Activated CD4-positive, alpha-beta memory T cell treated with anti-CD3 and anti-CD28 coated beads for 36 hours (primary cell): ENCODE measurements around the gene ZBTB9. TPM values are rescaled to one million over a fixed set of nuclear protein-coding genes. Genes with fewer than 3 reads are reported as not detected.
A peak's percentile ranks its signal among the peaks of the same experiment; 100 is the strongest.

Experiments
- CTCF ChIA-PET: fragments of 350-600 bp; sonication (Branson Sonifier 250); formaldehyde crosslinking; loops from one replicate; lab custom pipeline; 2021; ENCODE audit warnings: antibody characterized with exemption, inconsistent platforms; lab: Charles Lee
- POLR2A ChIA-PET: fragments of 350-600 bp; sonication (Branson Sonifier 250); formaldehyde crosslinking; loops from one replicate; lab custom pipeline; 2021; ENCODE audit warnings: antibody characterized with exemption; lab: Charles Lee
- DNase-seq: peaks from one replicate; pipeline ENCODE4 v3.0.0-alpha.2; 2020
- H3K27ac Mint-ChIP-seq: one replicate; pipeline ENCODE4 v1.8.0; 2021; ENCODE audit warnings: mixed read lengths
- H3K27me3 Mint-ChIP-seq: one replicate; pipeline ENCODE4 v1.8.0; 2021; ENCODE audit warnings: mixed read lengths
- H3K36me3 Mint-ChIP-seq: one replicate; pipeline ENCODE4 v1.8.0; 2021; ENCODE audit warnings: mixed read lengths
- H3K4me1 Mint-ChIP-seq: one replicate; pipeline ENCODE4 v1.8.0; 2021; ENCODE audit warnings: low read depth, mixed read lengths
- H3K4me3 Mint-ChIP-seq: one replicate; pipeline ENCODE4 v1.8.0; 2021; ENCODE audit warnings: mild to moderate bottlenecking, mixed read lengths
- H3K9me3 Mint-ChIP-seq: one replicate; pipeline ENCODE4 v1.8.0; 2021; ENCODE audit warnings: mixed read lengths
- intact Hi-C: fragments of 100-400 bp; cut with micrococcal nuclease; formaldehyde crosslinking; loops from one replicate; pipeline ENCODE4 v1.15.1; 2023
- total RNA-seq, 2 experiments: library from RNA; stranded (reverse); gene quantifications; one replicate each; pipeline ENCODE4 v1.2.3, GENCODE V29; 2021

ZBTB9 gene
- total RNA-seq, 2 experiments from 2014 or later = 9.7 to 10.1 TPM

DNA sequence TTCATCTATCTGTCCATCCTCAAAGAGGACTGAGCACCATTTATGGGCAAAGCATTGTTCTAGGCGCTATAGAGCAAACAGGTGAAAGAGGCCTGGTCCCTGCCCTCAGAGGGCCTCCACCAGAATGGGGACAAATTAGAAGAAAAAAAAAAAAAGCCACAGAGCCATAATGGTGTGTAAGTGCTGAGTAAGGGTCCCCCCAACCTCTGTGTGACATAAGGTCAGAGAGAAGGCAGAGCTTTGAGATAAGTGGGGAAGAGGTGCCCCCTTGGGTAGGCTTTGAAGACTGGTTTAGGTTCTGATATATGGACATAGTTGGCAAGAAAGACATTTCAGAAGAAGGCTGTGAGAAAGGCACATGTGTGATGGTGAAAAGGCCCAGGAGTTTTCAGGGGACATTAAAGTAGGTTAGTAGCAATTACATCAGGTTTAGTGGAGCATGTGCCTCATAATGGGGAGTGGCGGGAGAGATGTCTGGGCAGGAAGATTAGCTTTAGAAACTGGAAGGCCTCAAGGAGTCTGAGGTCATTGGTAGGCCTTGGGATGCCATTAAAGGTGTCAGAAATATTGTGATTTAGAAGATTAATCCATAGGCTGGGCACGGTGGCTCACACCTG, 15.3 kb upstream of the ZBTB9 start:
- intact Hi-C loops = no loop called here
- no peak overlapping the region for H3K27ac Mint-ChIP-seq
- H3K4me3 Mint-ChIP-seq = no peak overlapping the region
- ChIA-PET CTCF (interaction anchor here (1.5 kb wide), 1 partner anchor 21 kb away, joined by 4 read pairs; the partner anchor contains the start of gene CUTA), POLR2A (no interaction called here)
- no peaks in the 10 kb centered on the region for H3K4me1 Mint-ChIP-seq
- H3K27me3 Mint-ChIP-seq = no peaks in the 10 kb centered on the region
- peaks cover 20% of the 10 kb centered on the region for H3K36me3 Mint-ChIP-seq
- no peaks in the 10 kb centered on the region for H3K9me3 Mint-ChIP-seq
- DNase-seq = no peak

GRCh38 chr6:33439956-33440648, 14.3 kb upstream of the ZBTB9 start:
- no peaks in the 10 kb centered on the region for H3K9me3 Mint-ChIP-seq
- ChIA-PET CTCF (interaction anchor here (1.5 kb wide), 1 partner anchor 22 kb away, joined by 4 read pairs; the partner anchor contains the start of gene CUTA), POLR2A (interaction anchor here (0.7 kb wide), 1 partner anchor 414 kb away, joined by 3 read pairs; no protein-coding TSS in a partner anchor)
- H3K27me3 Mint-ChIP-seq = no peaks in the 10 kb centered on the region
- intact Hi-C loops = no loop called here
- H3K27ac Mint-ChIP-seq = peak overlapping the region; percentile 35
- peaks cover 19% of the 10 kb centered on the region for H3K36me3 Mint-ChIP-seq
- DNase-seq = no peak
- H3K4me1 Mint-ChIP-seq = no peaks in the 10 kb centered on the region
- H3K4me3 Mint-ChIP-seq = no peak overlapping the region

DNA sequence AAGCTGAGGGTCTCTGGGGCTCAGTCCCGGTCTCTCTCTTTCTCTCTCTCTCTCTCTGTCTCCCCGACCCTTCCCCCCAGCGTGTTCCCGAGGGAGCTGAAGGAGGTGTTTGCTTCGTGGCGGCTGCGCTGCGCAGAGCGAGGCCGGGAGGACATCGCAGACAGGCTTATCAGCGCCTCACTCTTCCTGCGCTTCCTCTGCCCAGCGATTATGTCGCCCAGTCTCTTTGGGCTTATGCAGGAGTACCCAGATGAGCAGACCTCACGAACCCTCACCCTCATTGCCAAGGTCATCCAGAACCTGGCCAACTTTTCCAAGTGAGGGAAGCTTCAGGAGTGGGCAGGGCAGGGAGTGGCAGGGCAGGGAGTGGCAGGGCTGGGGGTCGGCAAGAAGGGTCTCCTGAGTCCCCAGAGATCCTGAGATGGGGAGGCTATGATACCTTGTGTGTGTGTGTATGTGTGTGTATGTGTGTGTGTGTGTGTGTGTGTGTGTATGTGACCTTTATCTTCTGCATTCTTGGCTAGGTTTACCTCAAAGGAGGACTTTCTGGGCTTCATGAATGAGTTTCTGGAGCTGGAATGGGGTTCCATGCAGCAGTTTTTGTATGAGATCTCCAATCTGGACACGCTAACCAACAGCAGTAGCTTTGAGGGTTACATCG, 13.6 kb upstream of the ZBTB9 start:
- peaks cover 14% of the 10 kb centered on the region for H3K36me3 Mint-ChIP-seq
- no peak overlapping the region for H3K27ac Mint-ChIP-seq
- ChIA-PET POLR2A (interaction anchor here (0.9 kb wide), 1 partner anchor 13 kb away, joined by 3 read pairs; no protein-coding TSS in a partner anchor), CTCF (no interaction called here)
- H3K9me3 Mint-ChIP-seq = no peaks in the 10 kb centered on the region
- no peaks in the 10 kb centered on the region for H3K4me1 Mint-ChIP-seq
- DNase-seq = no peak
- no peak overlapping the region for H3K4me3 Mint-ChIP-seq
- H3K27me3 Mint-ChIP-seq = no peaks in the 10 kb centered on the region
- intact Hi-C loops = no loop called here

- DNase-seq = no peak
These were observed 12.9 kb upstream of the ZBTB9 start for GRCh38 chr6:33441457-33441856.

DNA sequence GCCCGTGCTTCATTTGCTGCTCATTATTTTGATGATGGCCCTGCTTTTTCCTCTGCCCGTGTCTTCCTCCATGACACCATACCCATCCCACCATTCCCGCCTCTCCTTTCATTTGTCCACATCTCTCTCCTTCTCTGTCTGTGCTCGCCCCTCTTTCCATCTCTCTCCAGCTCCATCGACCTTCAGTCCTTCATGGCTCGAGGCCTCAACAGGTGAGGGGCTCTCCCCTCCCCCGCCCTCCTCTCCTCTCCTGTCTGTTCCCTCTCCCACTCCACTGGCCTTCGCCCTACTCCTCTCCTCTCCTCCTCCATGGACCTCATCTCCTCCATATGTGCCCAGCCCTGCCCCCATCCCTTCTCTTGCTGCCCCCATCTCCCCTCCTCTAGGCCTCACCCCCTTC, 12.1 kb upstream of the ZBTB9 start:
- Mint-ChIP-seq H3K4me3 (no peak overlapping the region), H3K9me3 (no peaks in the 10 kb centered on the region), H3K27ac (no peak overlapping the region), H3K27me3 (no peaks in the 10 kb centered on the region), H3K36me3 (peaks cover 16% of the 10 kb centered on the region), H3K4me1 (no peaks in the 10 kb centered on the region)
- ChIA-PET POLR2A (no interaction called here), CTCF (no interaction called here)
- intact Hi-C loops = no loop called here
- DNase-seq = no peak

More at GRCh38 chr6:33441457-33441856, 12.9 kb upstream of the ZBTB9 start:
- Mint-ChIP-seq H3K4me3 (no peak overlapping the region), H3K27ac (no peak overlapping the region), H3K9me3 (no peaks in the 10 kb centered on the region), H3K27me3 (no peaks in the 10 kb centered on the region), H3K4me1 (no peaks in the 10 kb centered on the region), H3K36me3 (peaks cover 15% of the 10 kb centered on the region)
- intact Hi-C loops = no loop called here
- CTCF ChIA-PET = no interaction called here
- POLR2A ChIA-PET = interaction anchor here (0.9 kb wide), 1 partner anchor 12 kb away, joined by 3 read pairs; no protein-coding TSS in a partner anchor

DNA sequence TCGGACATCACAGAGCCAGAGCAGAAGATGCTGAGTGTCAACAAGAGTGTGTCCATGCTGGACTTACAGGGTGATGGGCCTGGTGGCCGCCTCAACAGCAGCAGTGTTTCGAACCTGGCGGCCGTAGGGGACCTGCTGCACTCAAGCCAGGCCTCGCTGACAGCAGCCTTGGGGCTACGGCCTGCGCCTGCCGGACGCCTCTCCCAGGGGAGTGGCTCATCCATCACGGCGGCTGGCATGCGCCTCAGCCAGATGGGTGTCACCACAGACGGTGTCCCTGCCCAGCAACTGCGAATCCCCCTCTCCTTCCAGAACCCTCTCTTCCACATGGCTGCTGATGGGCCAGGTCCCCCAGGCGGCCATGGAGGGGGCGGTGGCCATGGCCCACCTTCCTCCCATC, 11.4 kb upstream of the ZBTB9 start:
- intact Hi-C loops = no loop called here
- ChIA-PET CTCF (no interaction called here), POLR2A (no interaction called here)
- H3K27me3 Mint-ChIP-seq = no peaks in the 10 kb centered on the region
- H3K36me3 Mint-ChIP-seq = peaks cover 20% of the 10 kb centered on the region
- no peaks in the 10 kb centered on the region for H3K9me3 Mint-ChIP-seq
- H3K27ac Mint-ChIP-seq = no peak overlapping the region
- DNase-seq = no peak
- H3K4me1 Mint-ChIP-seq = no peaks in the 10 kb centered on the region
- H3K4me3 Mint-ChIP-seq = no peak overlapping the region

DNA sequence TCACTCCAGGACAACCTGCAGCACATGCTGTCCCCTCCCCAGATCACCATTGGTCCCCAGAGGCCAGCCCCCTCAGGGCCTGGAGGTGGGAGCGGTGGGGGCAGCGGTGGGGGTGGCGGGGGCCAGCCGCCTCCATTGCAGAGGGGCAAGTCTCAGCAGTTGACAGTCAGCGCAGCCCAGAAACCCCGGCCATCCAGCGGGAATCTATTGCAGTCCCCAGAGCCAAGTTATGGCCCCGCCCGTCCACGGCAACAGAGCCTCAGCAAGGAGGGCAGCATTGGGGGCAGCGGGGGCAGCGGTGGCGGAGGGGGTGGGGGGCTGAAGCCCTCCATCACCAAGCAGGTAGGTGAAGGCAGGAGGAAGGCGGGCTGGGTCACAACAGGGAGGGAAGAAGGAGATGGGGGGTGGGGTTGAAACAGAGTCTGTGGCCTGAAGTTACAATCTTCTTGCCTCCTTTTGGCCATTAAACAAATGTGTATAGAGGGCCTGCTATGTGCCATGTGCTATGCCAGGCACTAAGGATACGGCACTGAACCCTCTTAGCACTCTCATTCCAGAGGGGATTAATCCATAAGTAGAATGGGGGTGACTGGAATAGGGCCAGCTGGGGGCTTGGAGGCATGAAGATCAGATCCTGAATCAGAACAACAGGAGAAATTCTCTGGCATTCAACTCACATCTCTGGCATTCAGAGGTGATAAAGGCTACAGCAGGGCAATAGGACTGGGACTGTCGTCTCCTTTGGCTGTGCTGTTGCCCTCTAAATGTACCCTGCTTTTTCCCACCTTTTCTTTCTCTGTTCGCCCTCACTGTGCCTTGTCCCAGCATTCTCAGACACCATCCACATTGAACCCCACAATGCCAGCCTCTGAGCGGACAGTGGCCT, 10.5 kb upstream of the ZBTB9 start:
- no peaks in the 10 kb centered on the region for H3K9me3 Mint-ChIP-seq
- H3K27ac Mint-ChIP-seq = no peak overlapping the region
- H3K4me1 Mint-ChIP-seq = no peaks in the 10 kb centered on the region
- no peaks in the 10 kb centered on the region for H3K27me3 Mint-ChIP-seq
- ChIA-PET CTCF (interaction anchor here (1.2 kb wide), 1 partner anchor 98 kb away, joined by 3 read pairs; no protein-coding TSS in a partner anchor), POLR2A (no interaction called here)
- peaks cover 25% of the 10 kb centered on the region for H3K36me3 Mint-ChIP-seq
- no peak for DNase-seq
- intact Hi-C loops = no loop called here
- H3K4me3 Mint-ChIP-seq = no peak overlapping the region

GRCh38 chr6:33445119-33445603, 9.2 kb upstream of the ZBTB9 start:
- POLR2A ChIA-PET = no interaction called here
- H3K36me3 Mint-ChIP-seq = peaks cover 23% of the 10 kb centered on the region
- CTCF ChIA-PET = interaction anchor here (1.2 to 1.3 kb wide), 2 partner anchors 9 to 100 kb away, joined by 3 to 4 read pairs; no protein-coding TSS in a partner anchor

DNA sequence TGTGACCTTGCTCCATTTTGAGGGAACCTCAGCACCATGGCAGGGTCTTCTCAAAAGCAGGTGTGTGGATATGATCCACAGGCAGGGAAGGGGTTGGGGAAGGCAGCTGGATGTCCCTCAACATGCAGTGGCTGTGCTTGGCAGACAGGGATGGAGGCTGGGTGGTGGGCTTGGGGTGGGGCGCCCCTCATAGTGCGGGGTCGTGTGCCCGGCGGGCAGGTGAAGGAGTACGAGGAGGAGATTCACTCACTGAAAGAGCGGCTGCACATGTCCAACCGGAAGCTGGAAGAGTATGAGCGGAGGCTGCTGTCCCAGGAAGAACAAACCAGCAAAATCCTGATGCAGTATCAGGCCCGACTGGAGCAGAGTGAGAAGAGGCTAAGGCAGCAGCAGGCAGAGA, 8.0 kb upstream of the ZBTB9 start:
- H3K36me3 Mint-ChIP-seq = peaks cover 22% of the 10 kb centered on the region
- H3K9me3 Mint-ChIP-seq = no peaks in the 10 kb centered on the region
- no peaks in the 10 kb centered on the region for H3K27me3 Mint-ChIP-seq
- DNase-seq = no peak
- no peaks in the 10 kb centered on the region for H3K4me1 Mint-ChIP-seq
- H3K27ac Mint-ChIP-seq = no peak overlapping the region
- H3K4me3 Mint-ChIP-seq = no peak overlapping the region
- CTCF ChIA-PET = no interaction called here
- POLR2A ChIA-PET = interaction anchor here (1.2 kb wide), 1 partner anchor 9 kb away, joined by 3 read pairs; no protein-coding TSS in a partner anchor
- intact Hi-C loops = no loop called here

More at GRCh38 chr6:33445119-33445603, 9.2 kb upstream of the ZBTB9 start:
- no peak for DNase-seq
- Mint-ChIP-seq H3K4me1 (no peaks in the 10 kb centered on the region), H3K4me3 (no peak overlapping the region), H3K27me3 (no peaks in the 10 kb centered on the region), H3K27ac (no peak overlapping the region), H3K9me3 (no peaks in the 10 kb centered on the region)
- intact Hi-C loops = no loop called here

DNA sequence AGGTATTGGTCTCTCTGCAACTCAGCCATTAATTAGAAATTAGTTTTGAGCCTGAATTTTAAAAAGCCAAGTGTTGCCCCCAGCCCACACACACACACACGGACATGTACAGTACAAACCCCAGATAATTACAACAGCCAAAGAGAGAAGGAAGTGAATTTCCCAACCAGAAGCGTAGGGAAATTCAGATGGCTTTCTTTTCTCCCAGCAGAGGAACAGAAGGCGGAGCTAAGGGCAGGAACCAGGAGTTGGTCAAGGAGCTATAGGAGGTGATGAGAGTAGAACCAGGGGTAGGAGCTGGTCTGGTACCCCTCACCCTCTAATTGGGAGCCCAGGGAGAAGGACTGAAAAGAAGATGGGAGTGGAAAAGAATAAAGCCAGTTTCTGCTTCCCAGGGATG, 3.9 kb upstream of the ZBTB9 start:
- peaks cover 20% of the 10 kb centered on the region for H3K4me1 Mint-ChIP-seq
- intact Hi-C loops = no loop called here
- H3K4me3 Mint-ChIP-seq = no peak overlapping the region
- DNase-seq = no peak
- no peaks in the 10 kb centered on the region for H3K27me3 Mint-ChIP-seq
- no peaks in the 10 kb centered on the region for H3K9me3 Mint-ChIP-seq
- peaks cover 30% of the 10 kb centered on the region for H3K36me3 Mint-ChIP-seq
- POLR2A ChIA-PET = no interaction called here
- H3K27ac Mint-ChIP-seq = no peak overlapping the region
- CTCF ChIA-PET = no interaction called here

DNA sequence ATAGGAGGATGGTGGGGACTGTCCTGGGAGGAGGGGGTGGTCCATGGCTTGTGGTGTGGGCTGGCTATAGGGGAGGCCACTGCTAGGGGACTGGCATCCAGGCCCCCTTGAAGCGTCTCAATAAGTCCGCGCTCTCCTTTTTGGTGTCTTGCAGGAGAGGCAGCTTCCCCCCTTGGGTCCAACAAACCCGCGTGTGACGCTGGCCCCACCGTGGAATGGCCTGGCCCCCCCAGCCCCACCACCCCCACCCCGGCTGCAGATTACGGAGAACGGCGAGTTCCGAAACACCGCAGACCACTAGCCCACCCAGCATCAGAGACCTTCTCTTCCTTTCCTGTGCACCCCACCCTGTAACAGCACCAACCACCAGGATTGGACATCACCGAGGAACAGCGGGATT, 2.8 kb upstream of the ZBTB9 start:
- POLR2A ChIA-PET = no interaction called here
- Mint-ChIP-seq H3K27me3 (no peaks in the 10 kb centered on the region), H3K4me3 (no peak overlapping the region), H3K27ac (no peak overlapping the region), H3K9me3 (no peaks in the 10 kb centered on the region), H3K4me1 (peaks cover 30% of the 10 kb centered on the region), H3K36me3 (peaks cover 33% of the 10 kb centered on the region)
- intact Hi-C loops = no loop called here
- no peak for DNase-seq
- CTCF ChIA-PET = no interaction called here
